ENCODE data around the gene ISL2.

DNA sequence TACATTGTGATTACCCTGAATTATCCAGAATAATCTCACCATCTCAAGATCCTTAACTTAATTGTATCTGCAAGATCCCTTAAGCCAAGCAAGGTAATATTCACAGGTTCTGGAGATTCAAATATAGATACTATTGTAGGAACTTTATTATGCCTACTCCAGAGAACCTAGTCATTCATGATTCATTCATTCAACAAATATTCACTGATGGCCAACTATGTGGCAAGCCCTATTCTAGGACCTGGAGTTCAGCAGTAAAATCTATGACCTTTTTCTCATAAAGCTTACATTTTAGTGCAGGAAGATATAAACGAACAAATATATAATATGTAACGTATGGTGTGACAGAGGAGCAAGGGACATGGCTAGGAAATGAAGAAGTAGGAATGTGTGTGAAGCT is 49.6 kb downstream of the ISL2 start:
- TF ChIP-seq YY1 (IDR thresholded peaks at IDR 0.05; ENCODE audit: insufficient read depth, insufficient read length) (no peak), ZNF274 (IDR thresholded peaks at IDR 0.05; ENCODE audit: low read depth, low read length) (no peak)
